RCC 7860 (cell line): ENCODE data around the gene FGR.

Source experiments
- DNase-seq: peaks from one replicate; pipeline ENCODE4 v3.0.0-alpha.2; 2015; ENCODE audit warnings: low spot score
- FAIRE-seq: peaks from 2 replicates; lab custom pipeline; 2012; peaks lifted over from hg19 to GRCh38; lab: Jason Lieb, UNC

The FGR gene

GRCh38 chr1:27617420-27617819, 17.6 kb downstream of the FGR start:
- FAIRE-seq (no peak), DNase-seq (no peak)

- FAIRE-seq: no peak
Measured at GRCh38 chr1:27616441-27616840, 18.5 kb downstream of the FGR start.

GRCh38 chr1:27615346-27616192, 19.4 kb downstream of the FGR start:
- FAIRE-seq (no peak), DNase-seq (no peak)

More at GRCh38 chr1:27616441-27616840, 18.5 kb downstream of the FGR start:
- DNase-seq: no peak

- FAIRE-seq (no peak), DNase-seq (no peak)
Measured at GRCh38 chr1:27614625-27615344, 20.2 kb downstream of the FGR start.

GRCh38 chr1:27614043-27614624, 20.9 kb downstream of the FGR start:
- DNase-seq (no peak), FAIRE-seq (no peak)

GRCh38 chr1:27612718-27613117, 22.3 kb downstream of the FGR start:
- no peak for FAIRE-seq

GRCh38 chr1:27611450-27611849, 23.5 kb downstream of the FGR start:
- no peak for FAIRE-seq
- DNase-seq: no peak

More at GRCh38 chr1:27612718-27613117, 22.3 kb downstream of the FGR start:
- no peak for DNase-seq

GRCh38 chr1:27609618-27610240, 25.3 kb downstream of the FGR start:
- FAIRE-seq (no peak), DNase-seq (no peak)

- no peak for DNase-seq
Measured at GRCh38 chr1:27609210-27609555, 25.8 kb downstream of the FGR start.

GRCh38 chr1:27607239-27607804, 27.7 kb downstream of the FGR start:
- DNase-seq (peak; percentile 11), FAIRE-seq (no peak)

More at GRCh38 chr1:27609210-27609555, 25.8 kb downstream of the FGR start:
- no peak for FAIRE-seq

GRCh38 chr1:27606708-27607238, 28.2 kb downstream of the FGR start:
- DNase-seq (peak; percentile 52), FAIRE-seq (no peak)

GRCh38 chr1:27605796-27606707, 28.9 kb downstream of the FGR start:
- FAIRE-seq (no peak), DNase-seq (peak; percentile 43)

- no peak for DNase-seq
- no peak for FAIRE-seq
Measured at GRCh38 chr1:27605300-27605766, 29.7 kb downstream of the FGR start.

- no peak for DNase-seq
- FAIRE-seq: no peak
Measured at GRCh38 chr1:27604579-27605299, 30.2 kb downstream of the FGR start.

- DNase-seq (peak; percentile 68), FAIRE-seq (no peak)
Measured at GRCh38 chr1:27603681-27604578, 31.1 kb downstream of the FGR start, which contains the start of gene AHDC1. Gene AHDC1, minus strand, starts transcription at chr1:27604144. Its CDS starts 52,029 bp downstream, at chr1:27552115.

- DNase-seq: no peak
Measured at GRCh38 chr1:27603309-27603680, 31.7 kb downstream of the FGR start.

GRCh38 chr1:27602462-27603308, 32.3 kb downstream of the FGR start:
- FAIRE-seq (no peak), DNase-seq (no peak)

More at GRCh38 chr1:27603309-27603680, 31.7 kb downstream of the FGR start:
- no peak for FAIRE-seq
